GM12892 (cell line): ENCODE data around the gene C11orf52.

Experiments used
- POLR2A ChIP-seq: IDR thresholded peaks from 2 replicates; pipeline ENCODE4 v1.6.1; 2011; ENCODE audit warnings: low read depth, low read length, control low read depth
- POLR2AphosphoS5 ChIP-seq: IDR thresholded peaks from 2 replicates; pipeline ENCODE4 v1.6.1; 2011; ENCODE audit warnings: low read depth, low read length, control low read depth
- TAF1 ChIP-seq: IDR thresholded peaks from 2 replicates; pipeline ENCODE4 v1.6.1; 2011; ENCODE audit warnings: low read depth, mild to moderate bottlenecking, control low read depth, low read length, borderline replicate concordance

- no peak for TF ChIP-seq POLR2A
- TF ChIP-seq TAF1, result no peak
- TF ChIP-seq POLR2AphosphoS5, result no peak
Measured at GRCh38 chr11:111916768-111917167, 1.9 kb upstream of the C11orf52 start.
